T-helper 17 cell (primary cell): ENCODE measurements around the gene SHPK. TPM values are rescaled to one million over a fixed set of nuclear protein-coding genes. Genes with fewer than 3 reads are reported as not detected.
"Not testable (repeated sequence)": the region's sequence is repeated elsewhere in the genome, so short reads cannot be mapped to it uniquely, and the experiment has no call there.

ENCODE experiments used
- ATAC-seq: fragments of 150-1000 bp; cut with Tn5 transposase; 2 replicates; pipeline ENCODE4 v1.10.0; 2021; ENCODE audit warnings: mild to moderate bottlenecking, moderate library complexity
- DNase-seq, 3 donors: peaks; one replicate each; pipeline versions ENCODE4 v3.0.0 to v3.0.0-alpha.2; 2020 to 2021
- H3K9me3 ChIP-seq: one replicate; pipeline ENCODE4 v1.7.0; 2013; ENCODE audit warnings: low read length, mild to moderate bottlenecking; ENCODE audit not compliant: control insufficient read depth, poor library complexity, severe bottlenecking
- H3K27ac Mint-ChIP-seq: one replicate; pipeline ENCODE4 v1.8.0; 2022; ENCODE audit warnings: mild to moderate bottlenecking, moderate library complexity, mixed read lengths
- H3K27me3 Mint-ChIP-seq: one replicate; pipeline ENCODE4 v1.8.0; 2022; ENCODE audit warnings: mixed read lengths
- H3K36me3 Mint-ChIP-seq: one replicate; pipeline ENCODE4 v1.8.0; 2022; ENCODE audit warnings: low read depth, mixed read lengths
- H3K4me1 Mint-ChIP-seq: one replicate; pipeline ENCODE4 v1.8.0; 2022; ENCODE audit warnings: mild to moderate bottlenecking, mixed read lengths
- H3K4me3 Mint-ChIP-seq: one replicate; pipeline ENCODE4 v1.8.0; 2022; ENCODE audit warnings: mild to moderate bottlenecking, moderate library complexity, mixed read lengths
- total RNA-seq, 4 donors: library from RNA in 2 of 4; stranded (reverse) in 2 of 4; gene quantifications; one replicate each; pipeline ENCODE4 v1.2.3 and lab custom pipeline; 2022 to 2026

The SHPK gene
- total RNA-seq, 2 donors from 2014 or later, result 5.3 to 6.4 TPM

GRCh38 chr17:3578667-3579066 lies 57.4 kb downstream of the SHPK start:
- not testable (repeated sequence) for H3K9me3 ChIP-seq, H3K36me3 Mint-ChIP-seq, H3K27me3 Mint-ChIP-seq, H3K4me1 Mint-ChIP-seq, DNase-seq, H3K4me3 Mint-ChIP-seq, H3K27ac Mint-ChIP-seq, ATAC-seq

- no peak for DNase-seq
- peaks cover 4% of the 10 kb centered on the region for H3K36me3 Mint-ChIP-seq
These were observed 59.1 kb downstream of the SHPK start for GRCh38 chr17:3576970-3577369.

GRCh38 chr17:3575511-3575910 lies 60.5 kb downstream of the SHPK start:
- H3K4me3 Mint-ChIP-seq, result no peak overlapping the region
- no peaks in the 10 kb centered on the region for H3K27me3 Mint-ChIP-seq
- peaks cover 2% of the 10 kb centered on the region for H3K36me3 Mint-ChIP-seq
- DNase-seq (no peak), ATAC-seq (no peak)
- H3K4me1 Mint-ChIP-seq, result no peaks in the 10 kb centered on the region
- H3K9me3 ChIP-seq, result no peaks in the 10 kb centered on the region
- H3K27ac Mint-ChIP-seq, result no peak overlapping the region

More at GRCh38 chr17:3576970-3577369, 59.1 kb downstream of the SHPK start:
- H3K27me3 Mint-ChIP-seq, result no peaks in the 10 kb centered on the region
- no peaks in the 10 kb centered on the region for H3K4me1 Mint-ChIP-seq
- no peaks in the 10 kb centered on the region for H3K9me3 ChIP-seq
- no peak overlapping the region for H3K4me3 Mint-ChIP-seq
- no peak overlapping the region for H3K27ac Mint-ChIP-seq
- no peak for ATAC-seq

DNA sequence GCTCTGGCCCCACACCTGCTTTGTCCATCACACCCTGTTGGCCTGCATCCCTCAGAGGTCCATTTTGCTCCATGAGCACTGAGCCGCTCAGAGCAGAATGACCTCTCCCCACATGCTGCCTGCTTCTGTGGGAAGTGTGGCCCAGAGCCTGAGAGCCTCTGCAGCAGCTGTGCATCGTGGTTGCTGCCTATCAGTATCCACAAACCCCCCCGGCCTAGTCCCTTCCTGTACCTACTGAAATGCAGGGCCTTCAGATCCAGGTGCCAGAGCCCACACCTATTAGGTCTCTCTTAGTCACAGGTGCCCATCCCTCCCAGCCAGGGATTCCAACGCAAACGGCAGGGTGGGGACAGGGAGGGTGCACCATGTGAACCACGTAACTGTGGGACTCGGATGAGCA lies 61.8 kb downstream of the SHPK start:
- Mint-ChIP-seq H3K4me1 (no peaks in the 10 kb centered on the region), H3K4me3 (no peak overlapping the region), H3K27ac (no peak overlapping the region), H3K27me3 (no peaks in the 10 kb centered on the region), H3K36me3 (no peaks in the 10 kb centered on the region)
- DNase-seq (no peak), ATAC-seq (no peak)
- H3K9me3 ChIP-seq, result no peaks in the 10 kb centered on the region

DNA sequence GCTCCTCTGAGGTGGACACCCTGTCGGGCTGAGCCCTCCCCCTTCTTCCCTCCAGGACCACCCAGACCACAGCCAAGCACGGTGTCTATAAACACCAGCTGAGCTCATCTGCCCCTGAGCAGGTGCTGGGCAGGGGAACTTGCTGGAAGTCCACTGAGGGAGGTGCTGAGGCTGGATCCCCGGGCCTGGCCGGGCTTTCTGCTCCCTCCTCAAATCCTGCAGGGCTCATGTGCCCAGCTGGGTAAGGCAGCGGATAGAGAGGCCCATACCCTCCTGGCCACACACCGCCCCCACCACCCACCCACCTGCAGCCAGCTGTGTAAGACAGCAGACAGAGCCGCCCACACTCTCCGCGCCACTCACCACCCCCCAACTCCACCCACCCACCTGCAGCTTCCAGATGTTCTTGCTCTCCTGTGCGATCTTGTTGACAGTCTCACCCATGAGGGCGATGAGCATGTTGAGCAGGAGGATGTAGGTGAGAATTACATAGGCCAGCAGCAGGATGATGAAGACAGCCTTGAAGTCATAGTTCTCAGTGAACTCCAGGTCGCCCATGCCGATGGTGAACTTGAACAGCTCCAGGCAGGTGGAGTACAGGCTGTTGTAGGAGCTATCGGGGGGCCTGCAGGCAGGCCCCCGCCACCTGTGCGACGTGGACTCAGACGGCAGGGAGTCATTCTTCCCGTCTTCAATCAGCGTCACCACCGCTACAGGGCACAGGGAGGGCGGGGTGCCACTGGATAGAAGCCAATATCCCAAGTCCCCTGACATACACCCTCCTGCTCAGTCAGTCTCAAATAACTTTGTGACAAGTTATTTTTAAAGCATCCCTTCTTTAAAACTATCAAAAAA lies 62.6 kb downstream of the SHPK start:
- Mint-ChIP-seq H3K4me1 (no peaks in the 10 kb centered on the region), H3K27me3 (no peaks in the 10 kb centered on the region), H3K4me3 (no peak overlapping the region), H3K27ac (no peak overlapping the region), H3K36me3 (no peaks in the 10 kb centered on the region)
- no peaks in the 10 kb centered on the region for H3K9me3 ChIP-seq
- DNase-seq (no peak), ATAC-seq (no peak)

DNA sequence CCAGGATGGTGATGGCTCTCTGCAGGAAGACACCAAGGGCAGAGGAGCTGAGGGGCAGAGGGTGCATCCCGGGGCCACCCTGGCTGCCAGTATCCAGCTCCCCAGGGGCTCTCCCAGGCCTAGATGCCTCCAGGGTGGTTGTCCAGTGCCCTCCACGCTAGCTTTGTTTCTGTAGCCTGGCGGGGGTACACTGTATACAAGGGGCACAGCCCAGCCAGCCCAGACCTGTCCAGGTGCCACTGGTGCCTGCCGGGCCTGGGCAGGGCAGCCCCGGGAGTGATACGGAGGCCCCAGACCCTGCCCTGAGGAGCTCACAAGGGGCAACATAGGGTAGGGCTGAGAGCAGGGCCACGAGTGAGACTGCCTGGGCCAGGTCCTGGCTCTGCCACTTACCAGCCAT lies 63.8 kb downstream of the SHPK start:
- H3K27me3 Mint-ChIP-seq, result no peaks in the 10 kb centered on the region
- no peaks in the 10 kb centered on the region for H3K4me1 Mint-ChIP-seq
- H3K27ac Mint-ChIP-seq, result peak overlapping the region; percentile 24
- H3K4me3 Mint-ChIP-seq, result no peak overlapping the region
- no peaks in the 10 kb centered on the region for H3K36me3 Mint-ChIP-seq
- ATAC-seq (no peak), DNase-seq (no peak)
- no peaks in the 10 kb centered on the region for H3K9me3 ChIP-seq

DNA sequence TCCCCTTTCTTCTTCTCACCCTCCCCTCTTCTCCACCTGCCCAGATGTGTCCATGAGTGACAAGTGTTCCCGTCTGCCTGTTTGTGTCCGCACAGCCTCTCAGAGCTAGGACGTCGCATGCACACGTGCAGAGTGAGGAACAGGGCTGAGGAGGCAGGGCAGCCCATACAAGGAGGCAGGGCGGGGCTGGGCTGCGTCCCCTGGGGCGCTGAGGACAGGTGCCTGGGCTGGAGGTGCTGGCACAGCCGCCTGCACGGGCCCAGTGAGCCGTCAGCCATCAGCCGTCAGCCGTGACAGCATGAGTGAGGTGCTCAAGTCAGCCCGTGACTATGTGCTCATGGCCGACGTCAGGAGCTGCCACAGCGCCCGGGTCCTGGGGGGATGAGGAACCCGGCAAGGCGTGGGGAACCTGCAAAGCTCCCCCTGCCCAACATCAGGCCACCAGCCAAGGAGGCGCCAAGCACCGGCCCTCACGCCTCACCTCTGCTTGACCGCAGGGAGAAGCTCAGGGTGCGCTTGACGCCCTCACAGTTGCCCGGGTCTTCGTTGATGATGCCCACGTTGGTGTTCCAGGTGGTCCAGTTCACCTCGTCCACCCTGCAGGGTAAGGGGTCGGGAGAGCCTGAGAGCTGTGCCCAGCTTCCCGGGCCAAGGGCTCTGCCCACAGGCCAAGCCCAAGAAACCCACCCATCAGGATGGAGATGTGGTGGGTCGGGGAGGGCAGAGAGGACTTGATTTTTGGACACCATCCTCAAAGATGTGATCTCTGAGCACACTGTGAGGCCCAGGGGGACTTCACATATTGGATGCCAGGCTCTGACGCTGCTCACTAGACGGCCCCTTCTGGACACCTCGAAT lies 64.8 kb downstream of the SHPK start:
- no peaks in the 10 kb centered on the region for H3K9me3 ChIP-seq
- Mint-ChIP-seq H3K27me3 (no peaks in the 10 kb centered on the region), H3K4me1 (no peaks in the 10 kb centered on the region), H3K36me3 (no peaks in the 10 kb centered on the region), H3K4me3 (no peak overlapping the region), H3K27ac (no peak overlapping the region)
- no peak for DNase-seq
- ATAC-seq, result no peak

- Mint-ChIP-seq H3K4me1 (no peaks in the 10 kb centered on the region), H3K36me3 (no peaks in the 10 kb centered on the region), H3K27ac (peak overlapping the region; percentile 45), H3K4me3 (no peak overlapping the region), H3K27me3 (no peaks in the 10 kb centered on the region)
- no peak for ATAC-seq
- DNase-seq, result no peak
- no peaks in the 10 kb centered on the region for H3K9me3 ChIP-seq
These were observed 66.4 kb downstream of the SHPK start for GRCh38 chr17:3569534-3570137.

DNA sequence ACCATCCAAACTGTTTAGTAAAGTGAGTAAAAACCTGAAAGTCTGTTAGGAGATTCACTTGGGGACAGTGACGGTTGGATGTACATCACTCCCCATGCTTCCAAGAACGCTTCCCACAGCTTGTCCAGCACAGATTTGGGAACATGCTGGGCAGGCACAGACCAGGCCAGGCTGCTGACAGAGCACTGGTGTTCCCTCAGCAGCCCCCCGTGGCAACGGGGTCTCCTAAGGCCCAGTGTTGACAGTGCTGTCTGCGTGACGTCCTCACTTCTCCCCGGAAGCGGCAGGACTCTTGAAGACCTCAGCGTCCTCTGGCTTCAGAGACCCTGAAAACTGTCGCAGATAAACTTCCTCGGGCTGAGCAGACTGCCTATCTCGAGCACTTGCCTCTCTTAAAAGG lies 69.5 kb downstream of the SHPK start:
- H3K9me3 ChIP-seq, result no peaks in the 10 kb centered on the region
- H3K27ac Mint-ChIP-seq, result no peak overlapping the region
- ATAC-seq, result no peak
- no peak overlapping the region for H3K4me3 Mint-ChIP-seq
- H3K27me3 Mint-ChIP-seq, result no peaks in the 10 kb centered on the region
- H3K4me1 Mint-ChIP-seq, result no peaks in the 10 kb centered on the region
- H3K36me3 Mint-ChIP-seq, result no peaks in the 10 kb centered on the region
- no peak for DNase-seq

- ATAC-seq (no peak), DNase-seq (no peak)
- H3K4me1 Mint-ChIP-seq, result no peaks in the 10 kb centered on the region
- H3K4me3 Mint-ChIP-seq, result no peak overlapping the region
- no peaks in the 10 kb centered on the region for H3K36me3 Mint-ChIP-seq
- H3K27ac Mint-ChIP-seq, result no peak overlapping the region
- no peaks in the 10 kb centered on the region for H3K27me3 Mint-ChIP-seq
- H3K9me3 ChIP-seq, result no peaks in the 10 kb centered on the region
These were observed 70.9 kb downstream of the SHPK start for GRCh38 chr17:3565143-3565542.

DNA sequence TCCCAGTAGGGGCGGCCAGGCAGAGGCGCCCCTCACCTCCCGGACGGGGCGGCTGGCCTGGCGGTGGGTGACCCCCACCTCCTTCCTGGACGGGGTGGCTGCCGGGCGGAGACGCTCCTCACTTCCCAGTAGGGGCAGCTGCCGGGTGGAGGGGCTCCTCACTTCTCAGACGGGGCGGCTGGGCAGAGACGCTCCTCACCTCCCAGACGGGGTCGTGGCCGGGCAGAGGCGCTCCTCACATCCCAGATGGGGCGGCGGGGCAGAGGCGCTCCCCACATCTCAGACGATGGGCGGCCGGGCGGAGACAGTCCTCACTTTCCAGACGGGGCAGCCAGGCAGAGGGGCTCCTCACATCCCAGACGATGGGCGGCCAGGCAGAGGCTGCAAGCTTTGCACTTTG lies 71.8 kb downstream of the SHPK start:
- not testable (repeated sequence) for H3K9me3 ChIP-seq, H3K27ac Mint-ChIP-seq, ATAC-seq, H3K36me3 Mint-ChIP-seq, H3K4me1 Mint-ChIP-seq, DNase-seq, H3K4me3 Mint-ChIP-seq, H3K27me3 Mint-ChIP-seq

GRCh38 chr17:3559270-3559645 lies 76.8 kb downstream of the SHPK start:
- peak overlapping the region; percentile 81 for H3K27ac Mint-ChIP-seq
- H3K4me3 Mint-ChIP-seq, result no peak overlapping the region
- no peak for ATAC-seq

DNA sequence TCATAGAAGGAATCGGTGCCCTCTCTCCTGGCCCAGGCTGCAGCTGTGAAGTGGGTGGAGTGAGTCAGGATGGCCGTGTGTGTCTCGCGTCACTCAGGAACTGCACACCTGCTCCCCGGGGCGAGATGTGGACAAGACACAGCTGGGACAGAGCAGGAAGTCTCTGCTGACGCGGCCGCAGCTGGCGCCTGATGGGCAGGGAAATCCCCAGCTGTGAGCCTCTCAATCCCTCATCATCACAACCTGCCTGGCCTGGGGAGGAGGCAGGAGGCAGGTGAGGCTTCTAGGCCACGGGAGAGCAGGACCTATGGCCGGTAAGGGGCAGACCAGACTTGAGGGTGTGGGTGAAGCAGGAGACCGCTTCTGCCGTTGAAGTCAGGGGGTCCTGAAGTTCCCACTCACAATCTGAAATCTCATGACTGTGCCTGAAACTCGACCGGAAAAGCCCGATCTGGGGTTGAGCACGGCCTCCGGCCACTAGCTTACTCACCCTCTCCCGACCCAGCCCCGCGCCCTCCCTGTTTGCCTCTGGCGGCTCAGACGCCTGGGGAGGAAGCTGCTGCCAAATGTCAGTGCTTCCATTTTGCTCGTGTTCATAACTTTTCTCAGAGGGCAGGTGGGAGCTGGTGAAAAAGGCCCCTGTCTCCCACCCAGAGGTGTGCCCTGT lies 77.3 kb downstream of the SHPK start:
- DNase-seq (peak; percentile 32 to 50 (median 34)), ATAC-seq (peak; percentile 88)
- H3K9me3 ChIP-seq, result no peaks in the 10 kb centered on the region
- H3K4me1 Mint-ChIP-seq, result peaks cover 9% of the 10 kb centered on the region
- H3K27ac Mint-ChIP-seq, result peak overlapping the region; percentile 81
- peak overlapping the region; percentile 68 for H3K4me3 Mint-ChIP-seq
- H3K27me3 Mint-ChIP-seq, result peaks cover 8% of the 10 kb centered on the region
- H3K36me3 Mint-ChIP-seq, result no peaks in the 10 kb centered on the region

More at GRCh38 chr17:3559270-3559645, 76.8 kb downstream of the SHPK start:
- no peaks in the 10 kb centered on the region for H3K9me3 ChIP-seq
- Mint-ChIP-seq H3K36me3 (no peaks in the 10 kb centered on the region), H3K27me3 (peaks cover 7% of the 10 kb centered on the region), H3K4me1 (peaks cover 9% of the 10 kb centered on the region)
- no peak for DNase-seq
